A673 (cell line): ENCODE results near the gene IL1RAPL2.

Source experiments
- EZH2 ChIP-seq: fragments of 200-600 bp; sonication (generic); IDR thresholded peaks from 2 replicates; pipeline ENCODE4 v1.6.1; 2017; ENCODE audit warnings: borderline replicate concordance, low read depth, mild to moderate bottlenecking, mixed read lengths, antibody characterized with exemption, low read length; ENCODE audit not compliant: poor library complexity, severe bottlenecking
- TF ChIP-seq, protein P1 (sequence below): fragments of 300-800, 200-600 bp; sonication (generic); conservative IDR thresholded peaks from 2 replicates; pipeline ENCODE4 v1.5.1; 2017; ENCODE audit warnings: low read depth, mild to moderate bottlenecking, antibody characterized with exemption, low read length, moderate library complexity, mixed read lengths

DNA sequence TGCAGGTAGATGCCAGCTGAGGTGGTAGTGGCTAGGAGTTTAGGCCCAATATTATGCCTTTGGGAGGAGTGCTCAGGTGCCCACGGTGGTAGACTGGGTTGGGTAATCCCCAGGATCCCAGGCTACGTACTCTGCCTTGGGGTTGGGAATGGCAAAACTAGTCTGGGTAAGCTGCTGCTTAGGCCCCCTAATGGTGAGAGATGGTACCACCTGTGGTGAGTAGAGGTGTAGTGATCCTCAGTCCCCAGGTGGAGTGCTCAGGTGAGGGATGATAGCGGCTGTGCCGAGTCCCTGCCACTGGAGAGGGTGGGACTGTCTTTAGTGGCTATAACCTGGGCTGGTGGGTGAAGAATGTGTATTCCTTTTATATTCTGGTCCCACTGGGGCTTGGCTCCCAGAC is 75.2 kb downstream of the IL1RAPL2 start:
- TF ChIP-seq, protein P1, sequence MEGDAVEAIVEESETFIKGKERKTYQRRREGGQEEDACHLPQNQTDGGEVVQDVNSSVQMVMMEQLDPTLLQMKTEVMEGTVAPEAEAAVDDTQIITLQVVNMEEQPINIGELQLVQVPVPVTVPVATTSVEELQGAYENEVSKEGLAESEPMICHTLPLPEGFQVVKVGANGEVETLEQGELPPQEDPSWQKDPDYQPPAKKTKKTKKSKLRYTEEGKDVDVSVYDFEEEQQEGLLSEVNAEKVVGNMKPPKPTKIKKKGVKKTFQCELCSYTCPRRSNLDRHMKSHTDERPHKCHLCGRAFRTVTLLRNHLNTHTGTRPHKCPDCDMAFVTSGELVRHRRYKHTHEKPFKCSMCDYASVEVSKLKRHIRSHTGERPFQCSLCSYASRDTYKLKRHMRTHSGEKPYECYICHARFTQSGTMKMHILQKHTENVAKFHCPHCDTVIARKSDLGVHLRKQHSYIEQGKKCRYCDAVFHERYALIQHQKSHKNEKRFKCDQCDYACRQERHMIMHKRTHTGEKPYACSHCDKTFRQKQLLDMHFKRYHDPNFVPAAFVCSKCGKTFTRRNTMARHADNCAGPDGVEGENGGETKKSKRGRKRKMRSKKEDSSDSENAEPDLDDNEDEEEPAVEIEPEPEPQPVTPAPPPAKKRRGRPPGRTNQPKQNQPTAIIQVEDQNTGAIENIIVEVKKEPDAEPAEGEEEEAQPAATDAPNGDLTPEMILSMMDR = no peak
- no peak for TF ChIP-seq EZH2
